Breast epithelium (tissue), 3 donors: ENCODE data around the gene PER2.

Experiments used
- CTCF ChIP-seq, 3 donors: fragments of 450-650 bp; IDR thresholded peaks; one replicate each; pipeline ENCODE4 v1.5.1; 2016 to 2017; ENCODE audit warnings: antibody characterized with exemption in 3 of 3, mild to moderate bottlenecking in 3 of 3, moderate library complexity in 3 of 3
- POLR2A ChIP-seq: fragments of 450-650 bp; IDR thresholded peaks from one replicate; pipeline ENCODE4 v1.6.1; 2016; ENCODE audit warnings: antibody characterized with exemption, mild to moderate bottlenecking, moderate library complexity

GRCh38 chr2:238255151-238255551 lies 33.3 kb downstream of the PER2 start:
- TF ChIP-seq CTCF (IDR thresholded peaks at IDR 0.05) (no peak), POLR2A (no peak)
